H9 (cell line): ENCODE data around the gene DGCR8. TPM values are rescaled to one million over a fixed set of nuclear protein-coding genes. Genes with fewer than 3 reads are reported as not detected.

ENCODE experiments used
- DNase-seq: peaks from one replicate; pipeline ENCODE4 v3.0.0-alpha.2; 2017
- H2AFZ ChIP-seq: one replicate; pipeline ENCODE4 v1.6.1; 2013; ENCODE audit warnings: mild to moderate bottlenecking, low read length, control low read depth, moderate library complexity
- H2AK5ac ChIP-seq: 2 replicates; pipeline ENCODE4 v1.6.1; 2013; ENCODE audit warnings: low read length, control low read depth, mixed read lengths; ENCODE audit not compliant: insufficient read length
- H2BK120ac ChIP-seq: one replicate; pipeline ENCODE4 v1.6.1; 2013; ENCODE audit warnings: low read depth, mild to moderate bottlenecking, low read length, control low read depth, inconsistent platforms; ENCODE audit not compliant: poor library complexity, severe bottlenecking
- H2BK12ac ChIP-seq: 2 replicates; pipeline ENCODE4 v1.6.1; 2013; ENCODE audit warnings: low read length, control low read depth, mixed read lengths, low read depth; ENCODE audit not compliant: insufficient read length
- H2BK15ac ChIP-seq: 2 replicates; pipeline ENCODE4 v1.6.1; 2013; ENCODE audit warnings: low read depth, low read length, control low read depth
- H2BK20ac ChIP-seq: one replicate; pipeline ENCODE4 v1.6.1; 2013; ENCODE audit warnings: low read depth, mild to moderate bottlenecking, low read length, control low read depth, inconsistent platforms; ENCODE audit not compliant: poor library complexity, severe bottlenecking
- H2BK5ac ChIP-seq: 2 replicates; pipeline ENCODE4 v1.6.1; 2013; ENCODE audit warnings: low read length, control low read depth, mixed read lengths; ENCODE audit not compliant: insufficient read length
- H3K14ac ChIP-seq: 2 replicates; pipeline ENCODE4 v1.6.1; 2013; ENCODE audit warnings: low read length, control low read depth; ENCODE audit not compliant: insufficient read depth
- H3K18ac ChIP-seq: 2 replicates; pipeline ENCODE4 v1.6.1; 2013; ENCODE audit warnings: low read depth, mild to moderate bottlenecking, mixed read lengths, low read length, control low read depth; ENCODE audit not compliant: insufficient read length
- H3K23ac ChIP-seq: 2 replicates; pipeline ENCODE4 v1.6.1; 2013; ENCODE audit warnings: low read length, control low read depth, mixed read lengths, low read depth; ENCODE audit not compliant: insufficient read length
- H3K23me2 ChIP-seq: 2 replicates; pipeline ENCODE4 v1.6.1; 2013; ENCODE audit warnings: low read depth, mild to moderate bottlenecking, mixed read lengths, low read length, control low read depth; ENCODE audit not compliant: insufficient read length, poor library complexity, severe bottlenecking
- H3K27ac ChIP-seq: 2 replicates; pipeline ENCODE4 v1.5.1; 2013; ENCODE audit warnings: low read length, control low read depth, mixed read lengths, low read depth; ENCODE audit not compliant: insufficient read length
- H3K27me3 ChIP-seq: 2 replicates; pipeline ENCODE4 v1.6.1; 2013; ENCODE audit warnings: low read length, control low read depth, inconsistent platforms; ENCODE audit not compliant: insufficient read depth
- H3K4ac ChIP-seq: 2 replicates; pipeline ENCODE4 v1.6.1; 2013; ENCODE audit warnings: low read depth, mild to moderate bottlenecking, control low read depth, inconsistent platforms, low read length, moderate library complexity
- H3K4me1 ChIP-seq: 2 replicates; pipeline ENCODE4 v1.6.1; 2013; ENCODE audit warnings: low read length, control low read depth, inconsistent platforms; ENCODE audit not compliant: insufficient read depth
- H3K4me2 ChIP-seq: 2 replicates; pipeline ENCODE4 v1.6.1; 2013; ENCODE audit warnings: low read length, control low read depth, mixed read lengths; ENCODE audit not compliant: insufficient read length, insufficient read depth
- H3K56ac ChIP-seq: 2 replicates; pipeline ENCODE4 v1.6.1; 2013; ENCODE audit warnings: low read depth, mild to moderate bottlenecking, mixed read lengths, low read length, control low read depth; ENCODE audit not compliant: insufficient read length
- H3K79me1 ChIP-seq: 2 replicates; pipeline ENCODE4 v1.6.1; 2013; ENCODE audit warnings: low read depth, mild to moderate bottlenecking, moderate library complexity, low read length, control low read depth, inconsistent platforms; ENCODE audit not compliant: insufficient read depth, poor library complexity, severe bottlenecking
- H3K79me2 ChIP-seq: 2 replicates; pipeline ENCODE4 v1.6.1; 2013; ENCODE audit warnings: low read length, control low read depth, inconsistent platforms; ENCODE audit not compliant: insufficient read depth
- H3K9ac ChIP-seq: 2 replicates; pipeline ENCODE4 v1.6.1; 2013; ENCODE audit warnings: low read length, control low read depth, mixed read lengths; ENCODE audit not compliant: insufficient read length; ENCODE audit errors: extremely low read depth
- H3K9me3 ChIP-seq: one replicate; pipeline ENCODE4 v1.6.1; 2013; ENCODE audit warnings: low read depth, low read length, inconsistent platforms; ENCODE audit not compliant: control insufficient read depth
- H3T11ph ChIP-seq: one replicate; pipeline ENCODE4 v1.6.1; 2013; ENCODE audit warnings: mild to moderate bottlenecking, low read length, control low read depth, inconsistent platforms
- H4K20me1 ChIP-seq: one replicate; pipeline ENCODE4 v1.6.1; 2013; ENCODE audit not compliant: control insufficient read depth, insufficient read length, insufficient read depth
- H4K5ac ChIP-seq: 2 replicates; pipeline ENCODE4 v1.6.1; 2013; ENCODE audit warnings: low read depth, mild to moderate bottlenecking, mixed read lengths, low read length, control low read depth; ENCODE audit not compliant: insufficient read length
- H4K8ac ChIP-seq: replicated peaks from 2 replicates; pipeline ENCODE4 v1.6.1; 2013; ENCODE audit warnings: low read length, control low read depth, mixed read lengths, low read depth; ENCODE audit not compliant: insufficient read length
- H4K91ac ChIP-seq: 2 replicates; pipeline ENCODE4 v1.6.1; 2013; ENCODE audit warnings: low read depth, mild to moderate bottlenecking, moderate library complexity, mixed read lengths, low read length, control low read depth; ENCODE audit not compliant: insufficient read length
- H3K27ac Mint-ChIP-seq, 3 experiments: 2 replicates in 2 of 3; 3 replicates in 1 of 3; pipeline ENCODE4 v1.8.0; 2020 to 2021; ENCODE audit warnings: mixed read lengths in 3 of 3, mild to moderate bottlenecking in 1 of 3, moderate library complexity in 1 of 3
- H3K27me3 Mint-ChIP-seq: 2 replicates; pipeline ENCODE4 v1.8.0; 2021; ENCODE audit warnings: low read depth, mild to moderate bottlenecking, moderate library complexity, mixed read lengths
- H3K36me3 Mint-ChIP-seq, 3 experiments: 2 replicates in 2 of 3; 3 replicates in 1 of 3; pipeline ENCODE4 v1.8.0; 2020 to 2021; ENCODE audit warnings: low read depth in 3 of 3, mixed read lengths in 3 of 3; ENCODE audit not compliant: insufficient read depth in 1 of 3
- H3K4me1 Mint-ChIP-seq, 2 experiments: 2 replicates each; pipeline ENCODE4 v1.8.0; 2020; ENCODE audit warnings: mixed read lengths in 2 of 2
- H3K4me3 Mint-ChIP-seq, 2 experiments: 2 replicates in 1 of 2; 3 replicates in 1 of 2; pipeline ENCODE4 v1.8.0; 2020 to 2021; ENCODE audit warnings: mild to moderate bottlenecking in 2 of 2, mixed read lengths in 2 of 2, moderate library complexity in 1 of 2
- H3K9me3 Mint-ChIP-seq, 2 experiments: 2 replicates in 1 of 2; 3 replicates in 1 of 2; pipeline ENCODE4 v1.8.0; 2020; ENCODE audit warnings: mild to moderate bottlenecking in 2 of 2, mixed read lengths in 2 of 2, moderate library complexity in 1 of 2
- WGBS: extraction: QIAGEN DNeasy Blood & Tissue Kit; methylation state at CpG from one replicate; pipeline ENCODE4 v1.1.7; 2013; ENCODE audit warnings: missing lambda C conversion rate, low lambda C conversion rate, mixed read lengths; ENCODE audit not compliant: insufficient read length; ENCODE audit errors: extremely low coverage; 5-methylcytosine and 5-hydroxymethylcytosine counted together
- total RNA-seq: library from RNA; stranded (reverse); gene quantifications from 2 replicates; pipeline ENCODE4 v1.2.1, GENCODE V29; 2021
- TF ChIP-seq, protein P1 (sequence below): fragments of 200-600 bp; sonication (generic); conservative IDR thresholded peaks from 3 replicates; pipeline ENCODE4 v1.8.0; 2021; ENCODE audit warnings: antibody characterized with exemption, mild to moderate bottlenecking

Gene DGCR8
- total RNA-seq, 1 experiment from 2014 or later, result 74.5 TPM

DNA sequence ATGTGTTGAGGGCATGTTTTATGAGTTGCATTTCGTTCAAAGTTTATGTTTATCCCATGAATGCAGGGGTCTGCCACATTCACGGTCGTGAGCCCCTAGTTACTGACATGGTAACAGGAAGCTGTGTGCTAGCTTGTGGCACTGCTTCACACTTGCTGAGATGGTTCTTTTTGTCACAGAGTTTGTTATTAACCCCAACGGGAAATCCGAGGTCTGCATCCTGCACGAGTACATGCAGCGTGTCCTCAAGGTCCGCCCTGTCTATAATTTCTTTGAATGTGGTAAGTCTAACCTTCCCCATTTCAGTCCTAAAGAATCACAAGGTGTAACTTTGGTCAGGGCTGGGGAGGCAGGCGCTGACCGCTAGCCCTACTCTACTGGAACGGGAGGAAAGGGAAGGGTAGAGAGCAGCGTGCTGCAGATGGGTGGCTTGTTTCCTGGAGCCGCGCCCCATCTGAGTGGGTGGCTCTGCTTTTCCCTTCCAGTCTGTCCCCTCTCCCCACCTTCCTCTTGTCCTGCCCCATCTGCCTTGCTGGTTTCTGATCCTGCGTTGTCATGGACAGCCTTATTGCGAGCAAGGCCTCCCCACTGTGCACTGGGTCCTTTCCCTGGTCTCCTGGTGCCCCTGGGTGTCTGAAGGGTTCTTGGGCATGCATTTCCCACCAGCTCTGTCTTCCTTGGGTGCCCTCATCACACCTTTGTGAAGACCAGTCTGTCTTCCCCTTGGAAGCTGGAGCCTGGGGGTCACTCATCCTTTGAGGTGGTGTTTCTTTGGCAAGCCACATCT, 11.8 kb downstream of the DGCR8 start:
- Histone ChIP-seq H4K91ac (no peak overlapping the region), H3K27ac (no peak overlapping the region), H4K5ac (no peak overlapping the region), H3K14ac (no peak overlapping the region), H3K79me2 (0 out of 2 replicates have a peak, but pooled peaks cover 3% of the 10 kb centered on the region), H2BK12ac (no peak overlapping the region), H3K18ac (no peak overlapping the region), H2AFZ (no peak overlapping the region), H4K20me1 (no peaks in the 10 kb centered on the region), H3T11ph (no peak overlapping the region), H2BK5ac (no peak overlapping the region), H3K27me3 (no peaks in the 10 kb centered on the region), H2BK120ac (no peak overlapping the region), H2BK15ac (no peak overlapping the region), H2AK5ac (no peak overlapping the region), H3K4me2 (no peak overlapping the region), H2BK20ac (no peak overlapping the region), H4K8ac (no peak overlapping the region), H3K9ac (no peak overlapping the region), H3K23me2 (no peaks in the 10 kb centered on the region), H3K4me1 (no peaks in the 10 kb centered on the region), H3K9me3 (no peaks in the 10 kb centered on the region), H3K23ac (no peak overlapping the region), H3K4ac (no peak overlapping the region), H3K56ac (no peak overlapping the region), H3K79me1 (peaks cover 4% of the 10 kb centered on the region)
- H3K27me3 Mint-ChIP-seq, result no peaks in the 10 kb centered on the region; the same call in 1 of the 2 replicates
- WGBS, result no CpG with 5 or more reads among the region's 16 CpGs
- H3K36me3 Mint-ChIP-seq, result peaks cover 81 to 100% (median 99%) of the 10 kb centered on the region in 3 experiments
- no peak overlapping the region; a peak in 1 of 5 replicates for H3K4me3 Mint-ChIP-seq
- no peak for DNase-seq
- H3K4me1 Mint-ChIP-seq, result no peaks in the 10 kb centered on the region
- H3K27ac Mint-ChIP-seq, result 0 out of 7 replicates have a peak overlapping the region, but pooled peaks of 1 of the 3 experiments have one; percentile 53
- TF ChIP-seq, protein P1, sequence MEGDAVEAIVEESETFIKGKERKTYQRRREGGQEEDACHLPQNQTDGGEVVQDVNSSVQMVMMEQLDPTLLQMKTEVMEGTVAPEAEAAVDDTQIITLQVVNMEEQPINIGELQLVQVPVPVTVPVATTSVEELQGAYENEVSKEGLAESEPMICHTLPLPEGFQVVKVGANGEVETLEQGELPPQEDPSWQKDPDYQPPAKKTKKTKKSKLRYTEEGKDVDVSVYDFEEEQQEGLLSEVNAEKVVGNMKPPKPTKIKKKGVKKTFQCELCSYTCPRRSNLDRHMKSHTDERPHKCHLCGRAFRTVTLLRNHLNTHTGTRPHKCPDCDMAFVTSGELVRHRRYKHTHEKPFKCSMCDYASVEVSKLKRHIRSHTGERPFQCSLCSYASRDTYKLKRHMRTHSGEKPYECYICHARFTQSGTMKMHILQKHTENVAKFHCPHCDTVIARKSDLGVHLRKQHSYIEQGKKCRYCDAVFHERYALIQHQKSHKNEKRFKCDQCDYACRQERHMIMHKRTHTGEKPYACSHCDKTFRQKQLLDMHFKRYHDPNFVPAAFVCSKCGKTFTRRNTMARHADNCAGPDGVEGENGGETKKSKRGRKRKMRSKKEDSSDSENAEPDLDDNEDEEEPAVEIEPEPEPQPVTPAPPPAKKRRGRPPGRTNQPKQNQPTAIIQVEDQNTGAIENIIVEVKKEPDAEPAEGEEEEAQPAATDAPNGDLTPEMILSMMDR, result no peak
- H3K9me3 Mint-ChIP-seq, result no peaks in the 10 kb centered on the region
